PC-9 (cell line): ENCODE data around the gene EXO1.
A peak's percentile ranks its signal among the peaks of the same experiment; 100 is the strongest.

Experiments used
- EZH2 ChIP-seq: fragments of 200-600 bp; sonication (generic); IDR thresholded peaks from 2 replicates; pipeline ENCODE4 v1.8.0; 2017; ENCODE audit warnings: antibody characterized with exemption, low read depth
- TF ChIP-seq, protein P1 (sequence below): fragments of 200-600 bp; sonication (generic); conservative IDR thresholded peaks from 2 replicates; pipeline ENCODE4 v1.6.1; 2017; ENCODE audit warnings: mixed run types, antibody characterized with exemption, mild to moderate bottlenecking, moderate library complexity

DNA sequence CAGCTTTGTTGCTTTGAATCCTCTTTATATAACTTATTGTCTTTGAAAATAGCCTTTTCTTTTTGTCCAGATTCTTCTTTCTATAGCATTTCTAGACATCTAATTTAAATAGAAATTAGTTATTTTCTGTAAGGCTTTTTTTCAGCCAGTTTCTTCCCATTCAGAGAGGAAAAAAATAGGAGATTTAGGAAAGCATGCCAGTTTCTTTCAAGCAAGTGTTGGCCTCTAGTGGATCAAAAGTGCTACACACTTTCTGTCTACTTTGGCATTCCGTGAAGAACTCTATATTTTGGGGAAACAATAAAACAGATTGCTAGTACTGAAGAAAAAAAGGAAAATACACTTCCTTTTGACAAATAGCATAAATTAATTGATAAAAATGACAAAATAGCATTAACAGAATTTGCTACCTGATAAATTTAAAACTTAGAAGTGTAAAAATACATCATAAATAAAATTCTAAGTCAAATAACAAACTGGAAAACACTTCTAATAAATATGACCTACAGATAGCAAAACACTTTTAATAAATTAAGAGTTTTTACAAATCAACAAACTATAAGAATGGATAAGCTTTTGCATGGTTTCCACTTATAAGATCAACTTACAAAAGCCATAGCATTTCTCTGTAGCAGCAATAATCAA, 13.1 kb upstream of the EXO1 start:
- TF ChIP-seq, protein P1, sequence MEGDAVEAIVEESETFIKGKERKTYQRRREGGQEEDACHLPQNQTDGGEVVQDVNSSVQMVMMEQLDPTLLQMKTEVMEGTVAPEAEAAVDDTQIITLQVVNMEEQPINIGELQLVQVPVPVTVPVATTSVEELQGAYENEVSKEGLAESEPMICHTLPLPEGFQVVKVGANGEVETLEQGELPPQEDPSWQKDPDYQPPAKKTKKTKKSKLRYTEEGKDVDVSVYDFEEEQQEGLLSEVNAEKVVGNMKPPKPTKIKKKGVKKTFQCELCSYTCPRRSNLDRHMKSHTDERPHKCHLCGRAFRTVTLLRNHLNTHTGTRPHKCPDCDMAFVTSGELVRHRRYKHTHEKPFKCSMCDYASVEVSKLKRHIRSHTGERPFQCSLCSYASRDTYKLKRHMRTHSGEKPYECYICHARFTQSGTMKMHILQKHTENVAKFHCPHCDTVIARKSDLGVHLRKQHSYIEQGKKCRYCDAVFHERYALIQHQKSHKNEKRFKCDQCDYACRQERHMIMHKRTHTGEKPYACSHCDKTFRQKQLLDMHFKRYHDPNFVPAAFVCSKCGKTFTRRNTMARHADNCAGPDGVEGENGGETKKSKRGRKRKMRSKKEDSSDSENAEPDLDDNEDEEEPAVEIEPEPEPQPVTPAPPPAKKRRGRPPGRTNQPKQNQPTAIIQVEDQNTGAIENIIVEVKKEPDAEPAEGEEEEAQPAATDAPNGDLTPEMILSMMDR = peak; percentile 82
- TF ChIP-seq EZH2 = no peak
